HEK293 (cell line): ENCODE results near the gene PLEKHH3.

ENCODE experiments used
- CTCF ChIP-seq: fragments of 450-650 bp; formaldehyde crosslinking; IDR thresholded peaks from 2 replicates; pipeline ENCODE4 v1.5.1; 2016; ENCODE audit warnings: missing biosample characterization, missing genetic modification characterization
- GLIS1 ChIP-seq: fragments of 450-650 bp; formaldehyde crosslinking; IDR thresholded peaks from 2 replicates; pipeline ENCODE4 v1.5.1; 2016; ENCODE audit warnings: missing biosample characterization, missing genetic modification characterization
- KLF17 ChIP-seq: fragments of 450-650 bp; formaldehyde crosslinking; IDR thresholded peaks from 2 replicates; pipeline ENCODE4 v1.5.1; 2016; ENCODE audit warnings: missing biosample characterization, missing genetic modification characterization
- PRDM4 ChIP-seq: fragments of 450-650 bp; formaldehyde crosslinking; IDR thresholded peaks from 2 replicates; pipeline ENCODE4 v1.5.1; 2017; ENCODE audit warnings: missing biosample characterization, missing genetic modification characterization
- REST ChIP-seq: fragments of 450-650 bp; formaldehyde crosslinking; IDR thresholded peaks from 2 replicates; pipeline ENCODE4 v1.5.1; 2016; ENCODE audit warnings: missing biosample characterization, missing genetic modification characterization
- TCF7L2 ChIP-seq: IDR thresholded peaks from 2 replicates; pipeline ENCODE4 v1.6.1; 2011; ENCODE audit warnings: low read depth, mild to moderate bottlenecking, inconsistent platforms, low read length, moderate library complexity, borderline replicate concordance
- ZBTB6 ChIP-seq: fragments of 450-650 bp; formaldehyde crosslinking; IDR thresholded peaks from 2 replicates; pipeline ENCODE4 v1.5.1; 2017; ENCODE audit warnings: missing biosample characterization, missing genetic modification characterization
- ZNF558 ChIP-seq: fragments of 450-650 bp; formaldehyde crosslinking; IDR thresholded peaks from 2 replicates; pipeline ENCODE4 v1.5.1; 2016; ENCODE audit warnings: missing biosample characterization, missing genetic modification characterization
- ZNF747 ChIP-seq: fragments of 450-650 bp; formaldehyde crosslinking; IDR thresholded peaks from 2 replicates; pipeline ENCODE4 v1.5.1; 2016; ENCODE audit warnings: missing biosample characterization, missing genetic modification characterization
- ZSCAN23 ChIP-seq: fragments of 450-650 bp; formaldehyde crosslinking; IDR thresholded peaks from 2 replicates; pipeline ENCODE4 v1.5.1; 2016; ENCODE audit warnings: missing biosample characterization, missing genetic modification characterization

GRCh38 chr17:42669977-42670788 is 6.6 kb downstream of the PLEKHH3 start:
- no peak for TF ChIP-seq CTCF (tag by site-specific recombination)
- no peak for TF ChIP-seq ZSCAN23 (tag by site-specific recombination)
- no peak for TF ChIP-seq ZNF558
- no peak for TF ChIP-seq TCF7L2
- TF ChIP-seq ZNF747 (tag by site-specific recombination), result no peak
- no peak for TF ChIP-seq PRDM4 (tag by site-specific recombination)
- TF ChIP-seq REST, result no peak
- no peak for TF ChIP-seq GLIS1 (tag by site-specific recombination)
- TF ChIP-seq KLF17 (tag by site-specific recombination), result no peak
- TF ChIP-seq ZBTB6, result no peak
